ENCODE results near the gene ARHGAP1.
"Not testable (repeated sequence)": the region's sequence is repeated elsewhere in the genome, so short reads cannot be mapped to it uniquely, and the experiment has no call there.

Gene ARHGAP1

GRCh38 chr11:46725338-46726205 is 25.2 kb upstream of the ARHGAP1 start:
- in situ Hi-C loops (cut with HindIII; ENCODE audit: low pct_ligation_motif_present, low pct_unique_long_range_greater_than_20kb, low sequenced_read_pairs), result no loop called here

GRCh38 chr11:46724088-46724487 is 23.7 kb upstream of the ARHGAP1 start:
- DNase-seq, result no peak
- in situ Hi-C loops (cut with HindIII; ENCODE audit: low pct_ligation_motif_present, low pct_unique_long_range_greater_than_20kb, low sequenced_read_pairs), result no loop called here

More at GRCh38 chr11:46725338-46726205, 25.2 kb upstream of the ARHGAP1 start:
- DNase-seq, result no peak

GRCh38 chr11:46723359-46723680 is 22.9 kb upstream of the ARHGAP1 start:
- in situ Hi-C loops (cut with HindIII; ENCODE audit: low pct_ligation_motif_present, low pct_unique_long_range_greater_than_20kb, low sequenced_read_pairs), result no loop called here

GRCh38 chr11:46722566-46723358 is 22.3 kb upstream of the ARHGAP1 start:
- DNase-seq, result no peak
- in situ Hi-C loops (cut with HindIII; ENCODE audit: low pct_ligation_motif_present, low pct_unique_long_range_greater_than_20kb, low sequenced_read_pairs), result no loop called here

More at GRCh38 chr11:46723359-46723680, 22.9 kb upstream of the ARHGAP1 start:
- DNase-seq, result no peak

GRCh38 chr11:46721286-46721685 is 20.9 kb upstream of the ARHGAP1 start:
- no peak for DNase-seq
- in situ Hi-C loops (cut with HindIII; ENCODE audit: low pct_ligation_motif_present, low pct_unique_long_range_greater_than_20kb, low sequenced_read_pairs), result no loop called here

GRCh38 chr11:46719543-46720218 is 19.3 kb upstream of the ARHGAP1 start:
- in situ Hi-C loops (cut with HindIII; ENCODE audit: low pct_ligation_motif_present, low pct_unique_long_range_greater_than_20kb, low sequenced_read_pairs), result no loop called here
- no peak for DNase-seq

GRCh38 chr11:46719048-46719542 is 18.7 kb upstream of the ARHGAP1 start, which contains the start of gene F2:
F2 (plus strand) TSS chr11:46719213; CDS start chr11:46719236, 23 bp downstream.
- in situ Hi-C loops (cut with HindIII; ENCODE audit: low pct_ligation_motif_present, low pct_unique_long_range_greater_than_20kb, low sequenced_read_pairs), result no loop called here

GRCh38 chr11:46718155-46719019 is 18.0 kb upstream of the ARHGAP1 start:
- in situ Hi-C loops (cut with HindIII; ENCODE audit: low pct_ligation_motif_present, low pct_unique_long_range_greater_than_20kb, low sequenced_read_pairs), result no loop called here
- DNase-seq, result peak; percentile 44

More at GRCh38 chr11:46719048-46719542, 18.7 kb upstream of the ARHGAP1 start, which contains the start of gene F2:
- DNase-seq, result no peak

GRCh38 chr11:46717825-46718154 is 17.4 kb upstream of the ARHGAP1 start:
- in situ Hi-C loops (cut with HindIII; ENCODE audit: low pct_ligation_motif_present, low pct_unique_long_range_greater_than_20kb, low sequenced_read_pairs); DNase-seq: not testable (repeated sequence)

- in situ Hi-C loops (cut with HindIII; ENCODE audit: low pct_ligation_motif_present, low pct_unique_long_range_greater_than_20kb, low sequenced_read_pairs), result no loop called here
- no peak for DNase-seq
These were observed 12.6 kb upstream of the ARHGAP1 start for GRCh38 chr11:46712874-46713576.

- in situ Hi-C loops (cut with HindIII; ENCODE audit: low pct_ligation_motif_present, low pct_unique_long_range_greater_than_20kb, low sequenced_read_pairs), result no loop called here
- DNase-seq, result no peak
These were observed 10.9 kb upstream of the ARHGAP1 start for GRCh38 chr11:46711303-46711702.

- in situ Hi-C loops (cut with HindIII; ENCODE audit: low pct_ligation_motif_present, low pct_unique_long_range_greater_than_20kb, low sequenced_read_pairs), result no loop called here
These were observed 10.4 kb upstream of the ARHGAP1 start for GRCh38 chr11:46710821-46711269.

GRCh38 chr11:46709351-46709750 is 8.9 kb upstream of the ARHGAP1 start:
- DNase-seq; in situ Hi-C loops (cut with HindIII; ENCODE audit: low pct_ligation_motif_present, low pct_unique_long_range_greater_than_20kb, low sequenced_read_pairs): not testable (repeated sequence)

More at GRCh38 chr11:46710821-46711269, 10.4 kb upstream of the ARHGAP1 start:
- DNase-seq, result peak; percentile 92

GRCh38 chr11:46706886-46707285 is 6.5 kb upstream of the ARHGAP1 start:
- no peak for DNase-seq
- in situ Hi-C loops (cut with HindIII; ENCODE audit: low pct_ligation_motif_present, low pct_unique_long_range_greater_than_20kb, low sequenced_read_pairs), result no loop called here

- DNase-seq, result no peak
- in situ Hi-C loops (cut with HindIII; ENCODE audit: low pct_ligation_motif_present, low pct_unique_long_range_greater_than_20kb, low sequenced_read_pairs), result no loop called here
These were observed 4.8 kb upstream of the ARHGAP1 start for GRCh38 chr11:46705070-46705688.

GRCh38 chr11:46701078-46701654 is 747 bp upstream of the ARHGAP1 start:
- in situ Hi-C loops (cut with HindIII; ENCODE audit: low pct_ligation_motif_present, low pct_unique_long_range_greater_than_20kb, low sequenced_read_pairs), result no loop called here
- DNase-seq, result no peak

- in situ Hi-C loops (cut with HindIII; ENCODE audit: low pct_ligation_motif_present, low pct_unique_long_range_greater_than_20kb, low sequenced_read_pairs), result no loop called here
- no peak for DNase-seq
These were observed 1.8 kb downstream of the ARHGAP1 start for GRCh38 chr11:46698597-46698996.

Measured in ACHN (cell line).